Measurements from ENCODE around the gene PTPRB.

Gene PTPRB

DNA sequence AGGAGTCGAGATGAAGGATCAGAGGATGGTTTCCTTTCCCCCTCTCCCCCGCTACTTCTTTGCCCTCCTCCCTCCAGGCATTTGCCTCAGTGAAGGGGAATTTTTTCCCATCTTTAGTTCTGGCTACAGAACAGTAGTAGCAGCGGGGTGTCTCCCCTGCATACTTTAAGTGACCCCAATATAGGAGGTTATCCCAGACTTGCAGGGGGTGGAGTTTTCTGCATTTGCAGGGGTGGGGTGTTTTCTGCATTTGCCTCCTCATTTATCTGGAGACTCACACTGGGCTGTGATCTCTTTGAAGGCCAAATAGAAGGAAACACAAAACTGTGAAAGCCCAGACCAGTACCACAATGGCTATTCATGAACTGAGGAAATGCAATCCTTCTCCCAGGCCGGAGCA is 19.8 kb downstream of the PTPRB start:
- DNase-seq, result no peak
- Histone ChIP-seq H3K14ac (ENCODE audit: low read length in 2 of 2) (no peak overlapping the region), H4K91ac (ENCODE audit: low read length) (no peak overlapping the region), H2BK12ac (ENCODE audit: low read length in 2 of 2) (no peak overlapping the region), H3K4ac (ENCODE audit: low read depth in 1 of 2, low read length in 2 of 2) (no peak overlapping the region), H3K27ac (ENCODE audit: low read length, poor library complexity, severe bottlenecking) (no peak overlapping the region), H3K9ac (ENCODE audit: low read length) (no peak overlapping the region), H3K18ac (ENCODE audit: low read depth in 1 of 2, low read length in 2 of 2) (no peak overlapping the region), H2BK5ac (ENCODE audit: low read depth, low read length, poor library complexity, severe bottlenecking) (no peak overlapping the region), H2BK120ac (ENCODE audit: low read depth, low read length) (no peak overlapping the region), H3K79me1 (replicated peaks; ENCODE audit: low read length, poor library complexity, severe bottlenecking) (no peaks in the 10 kb centered on the region), H3K36me3 (ENCODE audit: control insufficient read depth in 1 of 2, insufficient read depth in 2 of 2, low read depth in 1 of 2, low read length in 2 of 2) (no peaks in the 10 kb centered on the region), H2BK15ac (ENCODE audit: low read depth, poor library complexity, severe bottlenecking) (no peak overlapping the region), H3K4me1 (ENCODE audit: control insufficient read depth, insufficient read depth, low read depth, low read length) (no peaks in the 10 kb centered on the region), H3K9me3 (ENCODE audit: control insufficient read depth, low read length) (no peaks in the 10 kb centered on the region), H3K27me3 (ENCODE audit: control insufficient read depth in 1 of 2, insufficient read depth in 1 of 2, low read length in 2 of 2) (peaks cover 0 to 6% of the 10 kb centered on the region in 2 experiments), H3K23ac (ENCODE audit: low read length in 2 of 2) (no peak overlapping the region), H4K8ac (ENCODE audit: low read length) (no peak overlapping the region), H2AK5ac (ENCODE audit: low read length, severe bottlenecking) (no peak overlapping the region), H3K4me2 (ENCODE audit: low read length, poor library complexity, severe bottlenecking) (no peak overlapping the region), H2AFZ (ENCODE audit: low read depth, low read length) (no peak overlapping the region), H3K4me3 (ENCODE audit: insufficient read depth in 1 of 2, low read depth in 1 of 2, low read length in 2 of 2) (no peak overlapping the region)
- WGBS, result 71% methylated on average over 3 of the region's 4 CpGs

GRCh38 chr12:70615174-70615866 is 21.9 kb downstream of the PTPRB start:
- no peak overlapping the region for H3K23ac ChIP-seq (ENCODE audit: low read length in 2 of 2)
- H4K91ac ChIP-seq (ENCODE audit: low read length), result no peak overlapping the region
- no peak overlapping the region for H2AK5ac ChIP-seq (ENCODE audit: low read length, severe bottlenecking)
- H2BK12ac ChIP-seq (ENCODE audit: low read length in 2 of 2), result no peak overlapping the region
- H3K9ac ChIP-seq (ENCODE audit: low read length), result no peak overlapping the region
- no peaks in the 10 kb centered on the region for H3K9me3 ChIP-seq (ENCODE audit: control insufficient read depth, low read length)
- no peak overlapping the region for H2BK120ac ChIP-seq (ENCODE audit: low read depth, low read length)
- H2BK15ac ChIP-seq (ENCODE audit: low read depth, poor library complexity, severe bottlenecking), result no peak overlapping the region
- WGBS, result 62% methylated on average over 2 of the region's 5 CpGs
- no peak overlapping the region for H2BK5ac ChIP-seq (ENCODE audit: low read depth, low read length, poor library complexity, severe bottlenecking)
- H3K18ac ChIP-seq (ENCODE audit: low read depth in 1 of 2, low read length in 2 of 2), result no peak overlapping the region
- H3K27me3 ChIP-seq (ENCODE audit: control insufficient read depth in 1 of 2, insufficient read depth in 1 of 2, low read length in 2 of 2), result peaks cover 0 to 6% of the 10 kb centered on the region in 2 experiments
- H3K36me3 ChIP-seq (ENCODE audit: control insufficient read depth in 1 of 2, insufficient read depth in 2 of 2, low read depth in 1 of 2, low read length in 2 of 2), result no peaks in the 10 kb centered on the region
- H3K14ac ChIP-seq (ENCODE audit: low read length in 2 of 2), result no peak overlapping the region
- no peak overlapping the region for H3K27ac ChIP-seq (ENCODE audit: low read length, poor library complexity, severe bottlenecking)
- no peaks in the 10 kb centered on the region for H3K79me1 ChIP-seq (replicated peaks; ENCODE audit: low read length, poor library complexity, severe bottlenecking)
- DNase-seq, result no peak
- no peak overlapping the region for H3K4me2 ChIP-seq (ENCODE audit: low read length, poor library complexity, severe bottlenecking)
- no peak overlapping the region for H3K4ac ChIP-seq (ENCODE audit: low read depth in 1 of 2, low read length in 2 of 2)
- no peak overlapping the region for H4K8ac ChIP-seq (ENCODE audit: low read length)
- no peak overlapping the region for H3K4me3 ChIP-seq (ENCODE audit: insufficient read depth in 1 of 2, low read depth in 1 of 2, low read length in 2 of 2)
- H3K4me1 ChIP-seq (ENCODE audit: control insufficient read depth, insufficient read depth, low read depth, low read length), result no peaks in the 10 kb centered on the region
- H2AFZ ChIP-seq (ENCODE audit: low read depth, low read length), result no peak overlapping the region

DNA sequence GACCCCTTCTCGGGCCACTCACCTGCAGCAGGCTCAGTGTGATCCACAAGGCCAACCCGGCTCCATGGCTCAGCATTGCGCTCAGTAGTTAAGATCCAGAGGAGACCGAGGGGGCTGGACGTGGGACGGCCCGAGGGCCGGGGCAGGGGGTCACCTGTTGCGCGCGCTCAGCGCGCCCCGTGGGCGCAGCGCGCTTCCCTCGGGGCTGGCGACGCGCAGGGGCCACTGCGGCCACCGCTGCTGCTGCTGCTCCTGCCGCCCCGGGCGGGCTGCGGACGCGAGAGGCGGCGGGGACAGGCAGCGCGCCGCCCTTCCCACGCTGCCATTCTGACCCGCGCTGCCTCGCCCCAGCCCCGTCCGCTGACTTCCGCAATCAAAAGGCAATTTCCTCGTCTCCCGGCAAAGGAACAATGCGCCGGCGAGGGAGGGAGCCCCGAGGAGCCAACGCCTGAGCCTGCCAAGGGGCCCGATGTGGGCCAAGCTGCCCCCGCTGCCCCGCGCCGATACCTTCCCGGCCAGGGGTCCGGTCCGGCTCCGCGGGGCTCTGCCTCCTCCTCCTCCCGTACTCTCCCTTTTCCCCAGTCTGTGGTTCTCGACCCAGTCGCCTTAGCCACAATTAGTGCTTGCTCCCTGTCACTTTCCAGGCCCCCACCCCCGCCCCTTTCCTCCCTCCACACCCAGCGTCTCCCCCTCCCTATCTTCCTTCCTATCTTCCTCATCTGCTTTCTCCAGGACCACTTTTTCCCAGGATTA is 27.3 kb downstream of the PTPRB start:
- peak overlapping the region in 1 of 2 experiments; percentile 29 for H3K23ac ChIP-seq (ENCODE audit: low read length in 2 of 2)
- peaks cover 0 to 16% of the 10 kb centered on the region in 2 experiments for H3K27me3 ChIP-seq (ENCODE audit: control insufficient read depth in 1 of 2, insufficient read depth in 1 of 2, low read length in 2 of 2)
- no peaks in the 10 kb centered on the region for H3K36me3 ChIP-seq (ENCODE audit: control insufficient read depth in 1 of 2, insufficient read depth in 2 of 2, low read depth in 1 of 2, low read length in 2 of 2)
- under 1% methylated on average over 62 of the region's 63 CpGs for WGBS
- H3K4me1 ChIP-seq (ENCODE audit: control insufficient read depth, insufficient read depth, low read depth, low read length), result peaks cover 9% of the 10 kb centered on the region
- H2BK5ac ChIP-seq (ENCODE audit: low read depth, low read length, poor library complexity, severe bottlenecking), result no peak overlapping the region
- H3K79me1 ChIP-seq (replicated peaks; ENCODE audit: low read length, poor library complexity, severe bottlenecking), result no peaks in the 10 kb centered on the region
- peak overlapping the region; percentile 76 for H2AFZ ChIP-seq (ENCODE audit: low read depth, low read length)
- H2AK5ac ChIP-seq (ENCODE audit: low read length, severe bottlenecking), result no peak overlapping the region
- H3K9me3 ChIP-seq (ENCODE audit: control insufficient read depth, low read length), result no peaks in the 10 kb centered on the region
- peak; percentile 22 for DNase-seq
- H3K14ac ChIP-seq (ENCODE audit: low read length in 2 of 2), result peak overlapping the region in 1 of 2 experiments; percentile 81
- H3K18ac ChIP-seq (ENCODE audit: low read depth in 1 of 2, low read length in 2 of 2), result peak overlapping the region; percentile 37 to 73
- peak overlapping the region; percentile 49 to 73 for H3K4ac ChIP-seq (ENCODE audit: low read depth in 1 of 2, low read length in 2 of 2)
- peak overlapping the region in 1 of 2 experiments; percentile 86 for H2BK12ac ChIP-seq (ENCODE audit: low read length in 2 of 2)
- peak overlapping the region; percentile 89 for H2BK120ac ChIP-seq (ENCODE audit: low read depth, low read length)
- H4K91ac ChIP-seq (ENCODE audit: low read length), result no peak overlapping the region
- peak overlapping the region; percentile 69 for H4K8ac ChIP-seq (ENCODE audit: low read length)
- H3K27ac ChIP-seq (ENCODE audit: low read length, poor library complexity, severe bottlenecking), result no peak overlapping the region
- H3K4me2 ChIP-seq (ENCODE audit: low read length, poor library complexity, severe bottlenecking), result peak overlapping the region; percentile 94
- H3K9ac ChIP-seq (ENCODE audit: low read length), result peak overlapping the region; percentile 74
- H3K4me3 ChIP-seq (ENCODE audit: insufficient read depth in 1 of 2, low read depth in 1 of 2, low read length in 2 of 2), result peak overlapping the region; percentile 77 to 79
- H2BK15ac ChIP-seq (ENCODE audit: low read depth, poor library complexity, severe bottlenecking), result peak overlapping the region; percentile 48

GRCh38 chr12:70609203-70609602 is 28.0 kb downstream of the PTPRB start:
- no peaks in the 10 kb centered on the region for H3K36me3 ChIP-seq (ENCODE audit: control insufficient read depth in 1 of 2, insufficient read depth in 2 of 2, low read depth in 1 of 2, low read length in 2 of 2)
- no peak overlapping the region for H4K8ac ChIP-seq (ENCODE audit: low read length)
- H3K27me3 ChIP-seq (ENCODE audit: control insufficient read depth in 1 of 2, insufficient read depth in 1 of 2, low read length in 2 of 2), result peaks cover 0 to 16% of the 10 kb centered on the region in 2 experiments
- DNase-seq, result no peak
- peak overlapping the region in 1 of 2 experiments; percentile 79 for H3K4me3 ChIP-seq (ENCODE audit: insufficient read depth in 1 of 2, low read depth in 1 of 2, low read length in 2 of 2)
- 95% methylated on average over 2 of the region's 2 CpGs for WGBS
- H2BK12ac ChIP-seq (ENCODE audit: low read length in 2 of 2), result no peak overlapping the region
- H2AK5ac ChIP-seq (ENCODE audit: low read length, severe bottlenecking), result no peak overlapping the region
- peaks cover 6% of the 10 kb centered on the region for H3K9me3 ChIP-seq (ENCODE audit: control insufficient read depth, low read length)
- H3K23ac ChIP-seq (ENCODE audit: low read length in 2 of 2), result no peak overlapping the region
- H3K18ac ChIP-seq (ENCODE audit: low read depth in 1 of 2, low read length in 2 of 2), result no peak overlapping the region
- H3K9ac ChIP-seq (ENCODE audit: low read length), result peak overlapping the region; percentile 74
- H3K27ac ChIP-seq (ENCODE audit: low read length, poor library complexity, severe bottlenecking), result no peak overlapping the region
- no peak overlapping the region for H2BK15ac ChIP-seq (ENCODE audit: low read depth, poor library complexity, severe bottlenecking)
- H2AFZ ChIP-seq (ENCODE audit: low read depth, low read length), result no peak overlapping the region
- no peak overlapping the region for H4K91ac ChIP-seq (ENCODE audit: low read length)
- H3K4me1 ChIP-seq (ENCODE audit: control insufficient read depth, insufficient read depth, low read depth, low read length), result peaks cover 9% of the 10 kb centered on the region
- no peak overlapping the region for H3K4ac ChIP-seq (ENCODE audit: low read depth in 1 of 2, low read length in 2 of 2)
- peak overlapping the region; percentile 94 for H3K4me2 ChIP-seq (ENCODE audit: low read length, poor library complexity, severe bottlenecking)
- H3K79me1 ChIP-seq (replicated peaks; ENCODE audit: low read length, poor library complexity, severe bottlenecking), result no peaks in the 10 kb centered on the region
- no peak overlapping the region for H2BK120ac ChIP-seq (ENCODE audit: low read depth, low read length)
- H3K14ac ChIP-seq (ENCODE audit: low read length in 2 of 2), result no peak overlapping the region
- no peak overlapping the region for H2BK5ac ChIP-seq (ENCODE audit: low read depth, low read length, poor library complexity, severe bottlenecking)
